Body of pancreas (tissue), 4 donors: Measurements from ENCODE around the gene DNASE1L3. TPM values are rescaled to one million over a fixed set of nuclear protein-coding genes. Genes with fewer than 3 reads are reported as not detected.

Experiments
- ATAC-seq: fragments of 150-250 bp; one replicate; pipeline ENCODE4 v1.9.1; 2016
- DNase-seq, 4 donors: peaks; one replicate each; pipeline ENCODE4 v3.0.0-alpha.2; 2019
- H3K27ac ChIP-seq, 4 donors: fragments of 200-600 bp; sonication (generic); 1 replicate in 3 of 4; 2 replicates in 1 of 4; pipeline versions ENCODE4 v1.5.1 to v1.6.1; 2016 to 2019; ENCODE audit warnings: mild to moderate bottlenecking in 1 of 4, mixed read lengths in 1 of 4, moderate library complexity in 1 of 4
- H3K27me3 ChIP-seq, 2 donors: fragments of 200-600 bp; sonication (generic); one replicate each; pipeline ENCODE4 v1.6.0; 2016; ENCODE audit warnings: mild to moderate bottlenecking in 1 of 2
- H3K36me3 ChIP-seq, 2 donors: fragments of 200-600 bp; sonication (generic); replicated peaks in 1 of 2; 2 replicates each; pipeline ENCODE4 v1.5.1; 2016; ENCODE audit warnings: low read depth in 2 of 2; ENCODE audit not compliant: insufficient read depth in 1 of 2
- H3K4me1 ChIP-seq: fragments of 200-600 bp; sonication (generic); one replicate; pipeline ENCODE4 v1.6.0; 2016
- H3K4me3 ChIP-seq, 2 donors: fragments of 200-600 bp; sonication (generic); 1 replicate in 1 of 2; 2 replicates in 1 of 2; pipeline ENCODE4 v1.5.1; 2016 to 2019
- H3K9me3 ChIP-seq, 3 donors: fragments of 200-600 bp; sonication (generic); 1 replicate in 2 of 3; 2 replicates in 1 of 3; pipeline ENCODE4 v1.5.1; 2016
- CTCF ChIP-seq, 7 experiments: fragments of 450-650 bp in 4 of 7; fragments of 200-600 bp in 3 of 7; sonication (generic) in 3 of 7; IDR thresholded peaks; one replicate each; pipeline ENCODE4 v1.5.1; 2016 to 2019; ENCODE audit warnings: antibody characterized with exemption in 7 of 7
- POLR2A ChIP-seq, 3 donors: fragments of 450-650 bp; IDR thresholded peaks; one replicate each; pipeline ENCODE4 v1.6.1; 2016; ENCODE audit warnings: antibody characterized with exemption in 3 of 3, mild to moderate bottlenecking in 2 of 3
- WGBS, 2 donors: methylation state at CpG; one replicate each; pipeline ENCODE4 v1.1.5; 2017; 5-methylcytosine and 5-hydroxymethylcytosine counted together
- intact Hi-C: fragments of 100-400 bp; cut with DNase I; formaldehyde crosslinking; loops from one replicate; pipeline ENCODE4 v1.15.1; 2023
- total RNA-seq, 2 donors: library from RNA; depleted of rRNA; stranded (reverse); fragments of >200 nt; gene quantifications; one replicate each; pipeline ENCODE4 v1.1.0, GENCODE V29; 2016

The DNASE1L3 gene
- total RNA-seq, 2 donors from 2014 or later = 2.1 TPM; not detected in 1

- Histone ChIP-seq H3K4me1 (peaks cover 8% of the 10 kb centered on the region), H3K36me3 (no peaks in the 10 kb centered on the region), H3K27ac (no peak overlapping the region), H3K9me3 (no peaks in the 10 kb centered on the region), H3K4me3 (no peak overlapping the region), H3K27me3 (no peaks in the 10 kb centered on the region)
- DNase-seq = no peak
- intact Hi-C loops = no loop called here
- WGBS, 2 donors = 54 to 86% methylated on average over 1 of the region's 1 CpG
- TF ChIP-seq CTCF (IDR thresholded peaks at IDR 0.05) (no peak), POLR2A (IDR thresholded peaks at IDR 0.05) (no peak)
- ATAC-seq = no peak
These were observed 27.6 kb downstream of the DNASE1L3 start for GRCh38 chr3:58183221-58183620.

DNA sequence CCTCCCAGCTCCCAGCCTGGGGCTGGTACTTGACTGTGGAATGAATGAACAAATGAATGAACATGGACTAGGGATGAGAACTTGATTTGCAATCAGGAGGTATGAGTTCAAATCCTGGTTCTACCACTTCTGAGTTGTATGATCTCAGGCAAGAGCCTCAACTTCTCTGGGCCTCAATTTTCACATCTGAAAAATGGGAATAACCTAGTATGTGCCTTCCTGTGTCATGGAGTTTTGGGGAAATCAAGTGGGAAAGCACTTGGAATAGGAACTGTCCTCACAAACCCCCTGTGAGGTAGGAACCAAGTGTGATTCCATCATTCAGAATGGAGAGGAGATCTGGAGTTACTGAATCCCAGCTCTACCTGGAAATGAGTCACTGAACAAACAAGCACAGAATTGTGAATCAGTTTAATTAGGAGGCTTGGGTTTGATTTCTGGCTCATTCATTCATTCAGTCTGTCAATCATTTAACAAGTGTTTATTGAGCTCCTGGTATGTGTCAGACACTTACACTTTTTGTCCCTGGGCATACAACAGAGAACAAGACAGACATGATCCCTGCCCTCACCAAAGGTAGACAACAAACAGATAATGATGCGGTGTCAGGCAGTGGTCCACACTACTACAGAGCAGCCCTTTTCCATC is 29.7 kb downstream of the DNASE1L3 start:
- Histone ChIP-seq H3K27me3 (no peaks in the 10 kb centered on the region), H3K9me3 (no peaks in the 10 kb centered on the region), H3K4me3 (no peak overlapping the region), H3K36me3 (no peaks in the 10 kb centered on the region), H3K27ac (no peak overlapping the region), H3K4me1 (peaks cover 25% of the 10 kb centered on the region)
- WGBS, 2 donors = 88 to 100% methylated on average over 1 of the region's 1 CpG
- intact Hi-C loops = no loop called here
- DNase-seq = no peak
- no peak for TF ChIP-seq CTCF (IDR thresholded peaks at IDR 0.05)
- no peak for TF ChIP-seq POLR2A (IDR thresholded peaks at IDR 0.05)
- no peak for ATAC-seq

- Histone ChIP-seq H3K27ac (no peak overlapping the region), H3K4me1 (peaks cover 33% of the 10 kb centered on the region), H3K36me3 (no peaks in the 10 kb centered on the region), H3K27me3 (no peaks in the 10 kb centered on the region), H3K4me3 (no peak overlapping the region), H3K9me3 (no peaks in the 10 kb centered on the region)
- TF ChIP-seq POLR2A (IDR thresholded peaks at IDR 0.05) = no peak
- no peak for TF ChIP-seq CTCF (IDR thresholded peaks at IDR 0.05)
- 81 to 84% methylated on average over 1 to 12 of the region's 12 CpGs for WGBS, 2 donors
- no peak for ATAC-seq
- intact Hi-C loops = no loop called here
- DNase-seq = no peak
These were observed 30.5 kb downstream of the DNASE1L3 start for GRCh38 chr3:58180099-58180880.

GRCh38 chr3:58179235-58180098 is 31.3 kb downstream of the DNASE1L3 start:
- Histone ChIP-seq H3K4me1 (peaks cover 41% of the 10 kb centered on the region), H3K9me3 (no peaks in the 10 kb centered on the region), H3K27ac (no peak overlapping the region), H3K27me3 (no peaks in the 10 kb centered on the region), H3K36me3 (no peaks in the 10 kb centered on the region), H3K4me3 (no peak overlapping the region)
- intact Hi-C loops = no loop called here
- no peak for DNase-seq
- TF ChIP-seq CTCF (IDR thresholded peaks at IDR 0.05) (no peak), POLR2A (IDR thresholded peaks at IDR 0.05) (no peak)
- ATAC-seq = no peak
- WGBS, 2 donors = 83 to 100% methylated on average over 3 to 11 of the region's 13 CpGs
